Duodenal mucosa (tissue), 2 donors: ENCODE results near the gene PCDHGB4.
A peak's percentile ranks its signal among the peaks of the same experiment; 100 is the strongest.
"Not testable (repeated sequence)": the region's sequence is repeated elsewhere in the genome, so short reads cannot be mapped to it uniquely, and the experiment has no call there.

ENCODE experiments used
- H3K27ac ChIP-seq: one replicate; pipeline ENCODE4 v1.7.0; 2013; ENCODE audit warnings: low read depth, low read length
- H3K27me3 ChIP-seq, 2 donors: one replicate each; pipeline ENCODE4 v1.7.0; 2013; ENCODE audit warnings: low read length in 2 of 2, control low read depth in 1 of 2; ENCODE audit not compliant: insufficient read depth in 2 of 2, control insufficient read depth in 1 of 2
- H3K36me3 ChIP-seq, 2 donors: one replicate each; pipeline ENCODE4 v1.7.0; 2013; ENCODE audit warnings: low read length in 2 of 2, control low read depth in 1 of 2; ENCODE audit not compliant: insufficient read depth in 2 of 2, control insufficient read depth in 1 of 2
- H3K4me1 ChIP-seq, 2 donors: one replicate each; pipeline ENCODE4 v1.7.0; 2013; ENCODE audit warnings: low read length in 2 of 2, control low read depth in 1 of 2; ENCODE audit not compliant: insufficient read depth in 2 of 2, control insufficient read depth in 1 of 2
- H3K4me3 ChIP-seq, 2 donors: one replicate each; pipeline ENCODE4 v1.7.0; 2013; ENCODE audit warnings: low read length in 2 of 2, low read depth in 1 of 2
- H3K9ac ChIP-seq, 2 donors: one replicate each; pipeline ENCODE4 v1.7.0; 2013; ENCODE audit warnings: low read length in 2 of 2, low read depth in 1 of 2
- H3K9me3 ChIP-seq, 2 donors: one replicate each; pipeline ENCODE4 v1.7.0; 2013; ENCODE audit warnings: low read length in 2 of 2, control low read depth in 1 of 2; ENCODE audit not compliant: control insufficient read depth in 1 of 2

The PCDHGB4 gene

DNA sequence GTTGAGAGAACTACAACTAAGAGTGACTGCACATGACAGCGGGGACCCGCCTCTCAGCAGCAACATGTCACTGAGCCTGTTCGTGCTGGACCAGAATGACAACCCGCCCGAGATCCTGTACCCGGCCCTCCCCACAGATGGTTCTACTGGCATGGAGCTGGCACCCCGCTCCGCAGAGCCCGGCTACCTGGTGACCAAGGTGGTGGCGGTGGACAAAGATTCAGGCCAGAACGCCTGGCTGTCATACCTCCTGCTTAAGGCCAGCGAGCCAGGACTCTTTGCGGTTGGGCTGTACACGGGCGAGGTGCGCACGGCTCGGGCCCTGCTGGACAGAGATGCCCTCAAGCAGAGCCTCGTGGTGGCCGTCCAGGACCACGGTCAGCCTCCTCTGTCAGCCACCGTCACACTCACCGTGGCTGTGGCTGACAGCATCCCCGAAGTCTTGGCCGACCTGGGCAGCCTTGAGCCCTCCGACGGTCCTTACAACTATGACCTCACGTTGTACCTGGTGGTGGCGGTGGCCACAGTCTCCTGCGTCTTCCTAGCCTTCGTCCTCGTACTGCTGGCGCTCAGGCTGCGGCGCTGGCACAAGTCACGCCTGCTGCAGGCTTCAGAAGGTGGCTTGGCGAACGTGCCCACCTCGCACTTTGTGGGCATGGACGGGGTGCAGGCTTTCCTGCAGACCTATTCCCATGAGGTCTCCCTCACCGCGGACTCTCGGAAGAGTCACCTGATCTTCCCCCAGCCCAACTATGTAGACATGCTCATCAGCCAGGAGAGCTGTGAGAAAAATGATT is 2.8 kb upstream of the PCDHGB4 start:
- Histone ChIP-seq H3K27ac (no peak overlapping the region), H3K9me3 (peaks cover 22 to 38% of the 10 kb centered on the region in 2 donors), H3K36me3 (no peaks in the 10 kb centered on the region), H3K27me3 (peaks cover 0 to 5% of the 10 kb centered on the region in 2 donors), H3K4me3 (no peak overlapping the region), H3K4me1 (no peaks in the 10 kb centered on the region), H3K9ac (no peak overlapping the region)

- no peaks in the 10 kb centered on the region for H3K4me1 ChIP-seq
- H3K9me3 ChIP-seq, result peaks cover 33 to 43% of the 10 kb centered on the region in 2 donors
- no peaks in the 10 kb centered on the region for H3K36me3 ChIP-seq
- H3K9ac ChIP-seq, result no peak overlapping the region
- no peak overlapping the region for H3K27ac ChIP-seq
- no peak overlapping the region for H3K4me3 ChIP-seq
- H3K27me3 ChIP-seq, result peaks cover 0 to 5% of the 10 kb centered on the region in 2 donors
Measured at GRCh38 chr5:141388661-141389060, 1.2 kb downstream of the PCDHGB4 start.

- Histone ChIP-seq H3K27me3 (peaks cover 0 to 5% of the 10 kb centered on the region in 2 donors), H3K9ac (no peak overlapping the region), H3K9me3 (peaks cover 39 to 47% of the 10 kb centered on the region in 2 donors), H3K4me3 (no peak overlapping the region), H3K4me1 (no peaks in the 10 kb centered on the region), H3K36me3 (no peaks in the 10 kb centered on the region), H3K27ac (no peak overlapping the region)
Measured at GRCh38 chr5:141389153-141390042, 1.9 kb downstream of the PCDHGB4 start.

DNA sequence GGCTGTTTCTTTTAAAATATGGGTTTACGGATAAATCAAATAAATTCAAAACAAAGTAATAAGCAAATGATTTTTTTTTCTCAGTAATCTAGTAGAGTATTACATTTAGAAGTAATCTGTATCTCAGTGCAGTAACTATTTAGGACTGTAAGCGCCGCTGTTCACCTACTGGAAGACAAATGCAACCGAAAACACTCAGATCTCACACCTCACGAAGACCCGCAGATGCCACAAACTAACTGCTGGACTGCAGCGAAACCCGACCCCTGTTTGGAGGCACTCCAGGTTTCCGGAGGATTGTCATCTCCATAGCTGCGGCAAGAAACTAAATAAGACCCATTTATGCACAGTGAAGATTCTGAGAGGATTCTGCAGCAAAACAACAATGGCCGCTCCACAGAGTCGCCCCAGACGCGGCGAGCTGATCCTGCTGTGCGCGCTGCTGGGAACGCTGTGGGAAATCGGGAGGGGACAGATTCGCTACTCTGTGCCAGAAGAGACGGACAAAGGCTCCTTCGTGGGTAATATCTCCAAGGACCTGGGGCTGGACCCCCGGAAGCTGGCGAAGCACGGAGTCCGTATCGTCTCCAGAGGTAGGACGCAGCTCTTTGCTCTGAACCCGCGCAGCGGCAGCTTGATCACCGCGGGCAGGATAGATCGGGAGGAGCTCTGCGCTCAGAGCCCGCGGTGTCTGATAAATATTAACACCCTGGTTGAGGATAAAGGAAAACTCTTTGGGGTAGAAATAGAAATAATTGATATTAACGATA is 5.1 kb downstream of the PCDHGB4 start, which contains the start of gene PCDHGA8:
PCDHGA8 (plus strand) TSS at position 205 of the 770 bp plus-strand sequence; CDS start at position 386, 181 bp downstream.
- Histone ChIP-seq H3K4me3 (no peak within 1 kb of the TSS), H3K9ac (no peak within 1 kb of the TSS), H3K36me3 (no peaks in the 10 kb centered on the region), H3K4me1 (no peaks in the 10 kb centered on the region), H3K27me3 (no peaks in the 10 kb centered on the region), H3K27ac (no peak within 1 kb of the TSS), H3K9me3 (peaks cover 36 to 38% of the 10 kb centered on the region in 2 donors)

GRCh38 chr5:141393267-141393666 is 5.8 kb downstream of the PCDHGB4 start:
- Histone ChIP-seq H3K36me3 (no peaks in the 10 kb centered on the region), H3K27ac (no peak overlapping the region), H3K4me3 (no peak overlapping the region), H3K9me3 (peaks cover 34 to 36% of the 10 kb centered on the region in 2 donors), H3K27me3 (no peaks in the 10 kb centered on the region), H3K4me1 (no peaks in the 10 kb centered on the region), H3K9ac (no peak overlapping the region)

DNA sequence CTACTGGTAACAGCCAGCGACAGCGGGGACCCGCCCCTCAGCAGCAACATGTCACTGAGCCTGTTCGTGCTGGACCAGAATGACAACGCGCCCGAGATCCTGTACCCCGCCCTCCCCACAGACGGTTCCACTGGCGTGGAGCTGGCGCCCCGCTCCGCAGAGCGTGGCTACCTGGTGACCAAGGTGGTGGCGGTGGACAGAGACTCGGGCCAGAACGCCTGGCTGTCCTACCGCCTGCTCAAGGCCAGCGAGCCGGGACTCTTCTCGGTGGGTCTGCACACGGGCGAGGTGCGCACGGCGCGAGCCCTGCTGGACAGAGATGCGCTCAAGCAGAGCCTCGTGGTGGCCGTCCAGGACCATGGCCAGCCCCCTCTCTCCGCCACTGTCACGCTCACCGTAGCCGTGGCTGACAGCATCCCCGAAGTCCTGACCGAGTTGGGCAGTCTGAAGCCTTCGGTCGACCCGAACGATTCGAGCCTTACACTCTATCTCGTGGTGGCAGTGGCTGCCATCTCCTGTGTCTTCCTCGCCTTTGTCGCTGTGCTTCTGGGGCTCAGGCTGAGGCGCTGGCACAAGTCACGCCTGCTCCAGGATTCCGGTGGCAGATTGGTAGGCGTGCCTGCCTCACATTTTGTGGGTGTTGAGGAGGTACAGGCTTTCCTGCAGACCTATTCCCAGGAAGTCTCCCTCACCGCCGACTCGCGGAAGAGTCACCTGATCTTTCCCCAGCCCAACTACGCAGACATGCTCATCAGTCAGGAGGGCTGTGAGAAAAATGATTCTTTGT is 7.1 kb downstream of the PCDHGB4 start:
- H3K36me3 ChIP-seq, H3K4me1 ChIP-seq, H3K27ac ChIP-seq, H3K27me3 ChIP-seq, H3K9ac ChIP-seq: not testable (repeated sequence)
- H3K4me3 ChIP-seq, result peak overlapping the region in 1 of 2 donors; percentile 5
- peaks cover 32 to 34% of the 10 kb centered on the region in 2 donors for H3K9me3 ChIP-seq

GRCh38 chr5:141397756-141398551 is 10.5 kb downstream of the PCDHGB4 start, which contains the start of gene PCDHGB5:
Gene PCDHGB5 (plus strand): TSS chr5:141397947. CDS start chr5:141398128, 181 bp downstream.
- not testable (repeated sequence) for H3K9ac ChIP-seq, H3K36me3 ChIP-seq, H3K4me1 ChIP-seq, H3K27me3 ChIP-seq, H3K27ac ChIP-seq
- Histone ChIP-seq H3K9me3 (peaks cover 26 to 38% of the 10 kb centered on the region in 2 donors), H3K4me3 (peak within 1 kb of the TSS in 1 of 2 donors; percentile 32)

- no peak overlapping the region for H3K27ac ChIP-seq
- no peak overlapping the region for H3K9ac ChIP-seq
- peak overlapping the region in 1 of 2 donors; percentile 32 for H3K4me3 ChIP-seq
- no peaks in the 10 kb centered on the region for H3K36me3 ChIP-seq
- H3K27me3 ChIP-seq, result no peaks in the 10 kb centered on the region
- peaks cover 24 to 37% of the 10 kb centered on the region in 2 donors for H3K9me3 ChIP-seq
- H3K4me1 ChIP-seq, result no peaks in the 10 kb centered on the region
Measured at GRCh38 chr5:141398608-141399007, 11.1 kb downstream of the PCDHGB4 start.
